WTC11 (cell line): ENCODE results near the gene PTGFR. TPM values are rescaled to one million over a fixed set of nuclear protein-coding genes. Genes with fewer than 3 reads are reported as not detected.

Experiments used
- ATAC-seq: fragments of 200-7000 bp; cut with Tn5 transposase; 2 replicates; pipeline ENCODE4 v1.10.0; 2021; ENCODE audit warnings: mild to moderate bottlenecking, moderate library complexity
- CTCF ChIA-PET: fragments of 300-600 bp; sonication (Branson Sonifier 250); formaldehyde crosslinking; loops from one replicate; lab custom pipeline; 2021; ENCODE audit warnings: antibody characterized with exemption; lab: Charles Lee
- POLR2A ChIA-PET: fragments of 350-600 bp; sonication (Branson Sonifier 250); formaldehyde crosslinking; loops from one replicate; lab custom pipeline; 2021; ENCODE audit warnings: antibody characterized with exemption; lab: Charles Lee
- DNase-seq: peaks from one replicate; pipeline ENCODE4 v3.0.0; 2021; ENCODE audit warnings: low spot score
- H3K27ac Mint-ChIP-seq: 2 replicates; pipeline ENCODE4 v1.8.0; 2021; ENCODE audit warnings: mixed read lengths
- H3K27me3 Mint-ChIP-seq: 2 replicates; pipeline ENCODE4 v1.8.0; 2021; ENCODE audit warnings: low read depth, mild to moderate bottlenecking, moderate library complexity, mixed read lengths
- H3K36me3 Mint-ChIP-seq: 2 replicates; pipeline ENCODE4 v1.8.0; 2021; ENCODE audit warnings: mixed read lengths
- H3K4me1 Mint-ChIP-seq: 2 replicates; pipeline ENCODE4 v1.8.0; 2022; ENCODE audit warnings: mixed read lengths
- H3K4me3 Mint-ChIP-seq: 2 replicates; pipeline ENCODE4 v1.8.0; 2021; ENCODE audit warnings: mild to moderate bottlenecking, moderate library complexity, mixed read lengths
- H3K9me3 Mint-ChIP-seq: 2 replicates; pipeline ENCODE4 v1.8.0; 2021; ENCODE audit warnings: mixed read lengths
- ATF2 ChIP-seq: sonication (generic); formaldehyde crosslinking; IDR thresholded peaks from 2 replicates; pipeline ENCODE4 v1.8.1; 2022; ENCODE audit warnings: low read depth, missing genetic modification reagents, borderline replicate concordance
- ATF3 ChIP-seq: sonication (generic); formaldehyde crosslinking; conservative IDR thresholded peaks from 2 replicates; pipeline ENCODE4 v1.8.1; 2022; ENCODE audit warnings: mild to moderate bottlenecking, missing genetic modification reagents
- E2F5 ChIP-seq: sonication (generic); formaldehyde crosslinking; IDR thresholded peaks from 2 replicates; pipeline ENCODE4 v1.8.1; 2022; ENCODE audit warnings: mild to moderate bottlenecking, moderate library complexity, missing genetic modification reagents
- EMX1 ChIP-seq: fragments of 250-450 bp; sonication (Bioruptor Pico); IDR thresholded peaks from 2 replicates; pipeline ENCODE4 v1.8.0; 2021; ENCODE audit warnings: mild to moderate bottlenecking
- ERG ChIP-seq: fragments of 250-450 bp; sonication (Bioruptor Pico); IDR thresholded peaks from 2 replicates; pipeline ENCODE4 v1.8.0; 2021; ENCODE audit warnings: mild to moderate bottlenecking
- FOXP1 ChIP-seq: sonication (generic); formaldehyde crosslinking; IDR thresholded peaks from 2 replicates; pipeline ENCODE4 v1.8.0; 2022; ENCODE audit warnings: missing genetic modification reagents, mild to moderate bottlenecking, moderate library complexity, borderline replicate concordance
- FOXP4 ChIP-seq: sonication (generic); formaldehyde crosslinking; IDR thresholded peaks from 2 replicates; pipeline ENCODE4 v1.8.0; 2022; ENCODE audit warnings: mild to moderate bottlenecking, missing genetic modification reagents
- GABPB1 ChIP-seq: sonication (generic); formaldehyde crosslinking; IDR thresholded peaks from 2 replicates; pipeline ENCODE4 v1.8.1; 2023; ENCODE audit warnings: mild to moderate bottlenecking, missing genetic modification reagents
- GRHL2 ChIP-seq: fragments of 250-450 bp; sonication (Bioruptor Pico); IDR thresholded peaks from 2 replicates; pipeline ENCODE4 v1.8.0; 2022; ENCODE audit warnings: mild to moderate bottlenecking, moderate library complexity; ENCODE audit not compliant: insufficient replicate concordance, severe bottlenecking
- JAZF1 ChIP-seq: fragments of 250-450 bp; sonication (Bioruptor Pico); IDR thresholded peaks from 2 replicates; pipeline ENCODE4 v1.9.0; 2021; ENCODE audit warnings: moderate library complexity, mild to moderate bottlenecking, inconsistent platforms
- KAT7 ChIP-seq: sonication (generic); formaldehyde crosslinking; IDR thresholded peaks from 2 replicates; pipeline ENCODE4 v1.8.1; 2023; ENCODE audit warnings: missing genetic modification reagents, mild to moderate bottlenecking, borderline replicate concordance
- NFE2L1 ChIP-seq: sonication (generic); formaldehyde crosslinking; IDR thresholded peaks from 2 replicates; pipeline ENCODE4 v1.8.1; 2023; ENCODE audit warnings: missing genetic modification reagents
- NR1H2 ChIP-seq: sonication (generic); formaldehyde crosslinking; IDR thresholded peaks from 2 replicates; pipeline ENCODE4 v1.9.0; 2021; ENCODE audit warnings: mild to moderate bottlenecking, moderate library complexity, missing genetic modification reagents
- NR2C2 ChIP-seq: sonication (generic); formaldehyde crosslinking; IDR thresholded peaks from 2 replicates; pipeline ENCODE4 v1.8.0; 2022; ENCODE audit warnings: mild to moderate bottlenecking, missing genetic modification reagents
- STAT6 ChIP-seq: sonication (generic); formaldehyde crosslinking; conservative IDR thresholded peaks from 2 replicates; pipeline ENCODE4 v1.8.1; 2023; ENCODE audit warnings: mild to moderate bottlenecking, low read depth, missing genetic modification reagents, moderate library complexity
- TEAD1 ChIP-seq: sonication (generic); formaldehyde crosslinking; IDR thresholded peaks from 2 replicates; pipeline ENCODE4 v1.8.0; 2022; ENCODE audit warnings: mild to moderate bottlenecking, missing genetic modification reagents
- ZNF138 ChIP-seq: sonication (generic); formaldehyde crosslinking; conservative IDR thresholded peaks from 2 replicates; pipeline ENCODE4 v1.8.1; 2022; ENCODE audit warnings: mild to moderate bottlenecking, moderate library complexity, missing genetic modification reagents
- ZNF281 ChIP-seq: sonication (generic); formaldehyde crosslinking; IDR thresholded peaks from 2 replicates; pipeline ENCODE4 v1.8.0; 2023; ENCODE audit warnings: mild to moderate bottlenecking, missing genetic modification reagents
- ZNF317 ChIP-seq: sonication (generic); formaldehyde crosslinking; IDR thresholded peaks from 2 replicates; pipeline ENCODE4 v1.8.1; 2023; ENCODE audit warnings: low read depth, mild to moderate bottlenecking, moderate library complexity, missing genetic modification reagents, borderline replicate concordance
- ZNF416 ChIP-seq: fragments of 250-450 bp; sonication (Bioruptor Pico); IDR thresholded peaks from 2 replicates; pipeline ENCODE4 v1.9.0; 2021; ENCODE audit warnings: mild to moderate bottlenecking, inconsistent platforms
- total RNA-seq: library from RNA; stranded (reverse); gene quantifications from 3 replicates; pipeline ENCODE4 v1.2.3, GENCODE V29; 2021

The PTGFR gene
- total RNA-seq, 1 experiment from 2014 or later, result 0.04 TPM

- DNase-seq, result no peak
- no peak overlapping the region for H3K4me3 Mint-ChIP-seq
- H3K27ac Mint-ChIP-seq, result no peak overlapping the region
- ChIA-PET CTCF (no interaction called here), POLR2A (no interaction called here)
- H3K27me3 Mint-ChIP-seq, result no peaks in the 10 kb centered on the region; the same call in 1 of the 2 replicates
- ATAC-seq, result no peak
- H3K9me3 Mint-ChIP-seq, result peaks cover 6% of the 10 kb centered on the region
- TF ChIP-seq GABPB1 (no peak), STAT6 (CRISPR knock-in tag) (no peak), ATF3 (no peak), EMX1 (no peak), KAT7 (no peak), FOXP4 (no peak), ATF2 (CRISPR knock-in tag) (no peak), ZNF416 (CRISPR knock-in tag) (no peak), NFE2L1 (CRISPR knock-in tag) (no peak), E2F5 (CRISPR knock-in tag) (no peak), ZNF281 (CRISPR knock-in tag) (no peak), NR2C2 (CRISPR knock-in tag) (no peak), GRHL2 (CRISPR knock-in tag) (no peak), TEAD1 (CRISPR knock-in tag) (no peak), ERG (CRISPR knock-in tag) (no peak), ZNF317 (CRISPR knock-in tag) (no peak), JAZF1 (no peak), FOXP1 (no peak), NR1H2 (no peak), ZNF138 (CRISPR knock-in tag) (no peak)
- H3K36me3 Mint-ChIP-seq, result no peaks in the 10 kb centered on the region
- H3K4me1 Mint-ChIP-seq, result no peaks in the 10 kb centered on the region
These were observed 71.1 kb downstream of the PTGFR start for GRCh38 chr1:78561856-78562255.
